Measurements from ENCODE around the gene CYP4F2.
"Not testable (repeated sequence)": the region's sequence is repeated elsewhere in the genome, so short reads cannot be mapped to it uniquely, and the experiment has no call there.

Gene CYP4F2, protein sequence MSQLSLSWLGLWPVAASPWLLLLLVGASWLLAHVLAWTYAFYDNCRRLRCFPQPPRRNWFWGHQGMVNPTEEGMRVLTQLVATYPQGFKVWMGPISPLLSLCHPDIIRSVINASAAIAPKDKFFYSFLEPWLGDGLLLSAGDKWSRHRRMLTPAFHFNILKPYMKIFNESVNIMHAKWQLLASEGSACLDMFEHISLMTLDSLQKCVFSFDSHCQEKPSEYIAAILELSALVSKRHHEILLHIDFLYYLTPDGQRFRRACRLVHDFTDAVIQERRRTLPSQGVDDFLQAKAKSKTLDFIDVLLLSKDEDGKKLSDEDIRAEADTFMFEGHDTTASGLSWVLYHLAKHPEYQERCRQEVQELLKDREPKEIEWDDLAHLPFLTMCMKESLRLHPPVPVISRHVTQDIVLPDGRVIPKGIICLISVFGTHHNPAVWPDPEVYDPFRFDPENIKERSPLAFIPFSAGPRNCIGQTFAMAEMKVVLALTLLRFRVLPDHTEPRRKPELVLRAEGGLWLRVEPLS
- 0 reads per million in 2 experiments for total RNA-seq

DNA sequence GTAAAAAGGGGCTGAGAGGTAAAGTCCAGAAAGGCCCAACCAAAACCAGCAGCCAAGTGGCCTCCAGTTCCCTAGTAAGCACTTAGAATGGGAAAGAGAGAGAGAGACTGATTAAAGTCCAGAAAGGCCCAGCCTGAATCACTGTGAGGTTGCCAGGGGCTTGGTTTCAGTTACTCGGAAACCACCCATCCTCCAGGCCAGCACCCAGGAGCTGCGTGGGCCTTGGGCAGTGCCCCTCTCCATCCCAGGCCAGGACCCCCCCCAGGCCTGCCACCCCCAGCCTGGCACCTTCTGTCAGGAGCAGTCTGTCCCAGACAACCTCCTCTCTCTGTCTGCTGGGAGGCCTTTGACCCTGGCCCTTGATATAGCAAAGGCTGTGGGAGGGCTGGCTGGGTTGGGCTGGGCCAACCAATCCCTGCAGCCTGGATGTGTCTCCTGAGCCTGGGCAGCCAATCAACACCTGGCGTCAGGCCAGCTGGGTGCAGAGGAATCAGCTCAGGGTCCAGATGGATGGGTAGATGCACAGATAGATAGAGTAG, at the start of gene CYP4F2:
CYP4F2 (minus strand) TSS at position 337 of the 539 bp plus-strand sequence. CDS start 463 bp downstream, outside the sequence.
- DNase-seq (ENCODE audit: low read depth), result no peak

DNA sequence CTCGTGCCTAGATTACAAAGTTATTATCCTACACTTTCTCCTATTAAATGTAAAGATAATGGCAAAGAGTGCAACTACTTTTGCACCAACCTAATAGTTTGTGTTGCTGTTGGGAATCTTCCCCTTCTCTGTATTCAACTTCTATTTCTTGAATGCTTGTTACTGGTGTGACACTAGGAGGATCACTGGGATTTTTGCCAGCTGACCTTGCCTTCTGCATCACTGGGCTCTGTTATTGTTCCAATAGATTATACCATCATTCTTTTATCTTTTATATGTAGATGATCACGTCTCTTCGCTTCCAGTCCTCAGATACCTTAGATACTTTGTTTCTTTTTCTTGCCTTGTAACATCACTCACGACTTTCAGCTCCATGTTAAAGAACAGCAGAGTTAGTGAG, 47.4 kb upstream of the CYP4F2 start:
- DNase-seq (ENCODE audit: low read depth), result no peak

DNA sequence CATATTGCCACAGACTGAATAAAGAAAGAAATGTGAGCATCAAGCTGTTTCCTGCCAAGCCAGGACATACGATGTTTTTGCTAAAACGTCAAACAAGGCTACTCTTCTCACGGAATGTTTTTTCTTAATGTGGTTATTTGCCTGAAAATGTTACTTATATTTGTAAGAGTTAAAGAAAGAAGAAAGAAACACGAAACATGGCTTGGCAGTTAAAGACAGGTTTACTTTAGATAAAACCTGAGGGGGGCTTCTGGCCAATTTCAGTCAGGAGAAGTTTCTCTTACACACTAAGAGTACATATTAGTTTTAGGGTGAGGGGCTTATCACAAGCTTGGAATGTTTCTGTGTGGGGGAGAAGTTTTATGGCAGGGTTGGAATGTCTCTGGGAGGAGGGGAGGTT, 46.5 kb upstream of the CYP4F2 start:
- no peak for DNase-seq (ENCODE audit: low read depth)

DNA sequence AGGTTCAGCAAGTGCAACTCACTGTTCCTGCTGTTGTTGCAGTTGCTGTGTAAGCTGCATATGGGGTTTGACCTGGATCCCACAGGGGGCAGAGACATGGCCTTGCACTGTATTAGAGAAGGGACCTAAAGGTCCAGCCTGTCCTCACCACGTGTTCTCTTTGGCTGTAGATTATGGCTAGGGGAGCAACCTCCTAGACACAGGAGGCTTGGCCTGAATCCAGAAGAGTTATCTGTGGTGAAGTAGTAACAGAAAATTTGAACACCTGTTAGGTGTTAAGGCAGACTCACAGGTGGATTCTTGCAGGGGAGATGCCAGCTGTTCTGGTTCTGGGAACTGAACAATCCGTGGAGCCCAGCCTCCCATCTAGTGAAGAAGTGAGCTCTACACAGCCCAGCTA, 39.9 kb upstream of the CYP4F2 start:
- DNase-seq (ENCODE audit: low read depth), result no peak

DNA sequence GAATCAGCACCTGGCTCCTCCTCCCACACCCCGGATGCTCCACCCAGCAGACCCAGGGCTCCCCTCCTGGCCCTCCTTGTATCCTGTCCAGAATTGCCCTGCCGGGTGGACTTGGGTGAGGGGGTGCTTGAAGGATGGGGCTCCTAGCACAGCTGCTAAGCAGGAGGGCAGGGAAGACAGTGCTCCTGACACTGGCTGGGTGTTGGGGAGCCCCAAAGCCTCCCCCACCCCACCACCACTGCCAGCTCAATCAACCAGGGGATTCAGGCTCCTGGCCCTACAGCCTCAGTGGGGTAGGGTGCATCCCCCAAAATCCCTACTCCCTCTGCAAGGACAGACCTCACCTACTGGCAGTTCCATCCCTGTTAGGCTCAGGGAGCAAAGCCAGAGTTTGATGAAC, 39.1 kb upstream of the CYP4F2 start:
- DNase-seq (ENCODE audit: low read depth), result no peak

DNA sequence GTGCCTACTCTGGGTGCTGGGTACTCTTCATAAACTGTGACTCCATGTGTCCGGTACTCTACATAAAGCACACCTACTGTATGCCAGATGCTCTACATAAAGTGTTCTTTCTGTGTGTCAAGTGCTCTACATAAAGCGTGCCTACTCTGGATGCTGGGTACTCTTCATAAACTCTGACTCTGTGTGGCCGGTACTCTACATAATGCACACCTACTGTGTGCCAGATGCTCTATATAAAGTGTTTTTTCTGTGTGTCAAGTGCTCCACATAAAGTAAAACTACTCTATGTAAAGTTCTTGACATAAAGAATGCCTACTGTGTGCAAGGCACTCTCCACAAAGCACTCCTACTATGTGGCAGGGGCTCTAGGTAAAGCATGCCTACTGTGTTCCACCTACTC, 38.3 kb upstream of the CYP4F2 start:
- DNase-seq (ENCODE audit: low read depth), result no peak

DNA sequence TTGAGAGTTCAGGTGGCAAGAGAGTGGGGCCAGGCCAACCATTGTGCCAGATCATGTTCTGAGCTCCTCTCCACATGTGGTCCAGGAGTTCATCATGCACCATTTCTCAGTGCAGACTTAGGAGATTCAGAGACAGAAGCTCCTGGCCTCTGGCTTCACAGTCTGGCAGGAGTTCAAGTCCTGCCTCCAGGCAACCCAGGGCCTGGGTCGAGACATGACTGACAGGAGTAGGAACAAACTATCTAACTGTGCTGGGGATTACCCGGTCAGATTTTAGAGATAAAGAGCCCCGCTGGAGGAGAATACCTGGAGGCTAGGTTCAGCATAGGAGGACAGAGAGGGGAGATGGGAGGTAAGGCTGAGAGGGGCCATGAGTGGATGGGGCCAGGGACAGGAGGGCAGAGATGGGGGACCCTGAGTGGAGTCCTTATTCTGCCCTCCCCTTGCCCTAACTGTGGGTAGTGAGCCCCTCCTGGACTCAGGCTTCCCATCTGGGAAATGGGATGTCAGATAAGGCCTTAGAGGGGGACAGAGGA, 37.4 kb upstream of the CYP4F2 start:
- DNase-seq (ENCODE audit: low read depth), result no peak

DNA sequence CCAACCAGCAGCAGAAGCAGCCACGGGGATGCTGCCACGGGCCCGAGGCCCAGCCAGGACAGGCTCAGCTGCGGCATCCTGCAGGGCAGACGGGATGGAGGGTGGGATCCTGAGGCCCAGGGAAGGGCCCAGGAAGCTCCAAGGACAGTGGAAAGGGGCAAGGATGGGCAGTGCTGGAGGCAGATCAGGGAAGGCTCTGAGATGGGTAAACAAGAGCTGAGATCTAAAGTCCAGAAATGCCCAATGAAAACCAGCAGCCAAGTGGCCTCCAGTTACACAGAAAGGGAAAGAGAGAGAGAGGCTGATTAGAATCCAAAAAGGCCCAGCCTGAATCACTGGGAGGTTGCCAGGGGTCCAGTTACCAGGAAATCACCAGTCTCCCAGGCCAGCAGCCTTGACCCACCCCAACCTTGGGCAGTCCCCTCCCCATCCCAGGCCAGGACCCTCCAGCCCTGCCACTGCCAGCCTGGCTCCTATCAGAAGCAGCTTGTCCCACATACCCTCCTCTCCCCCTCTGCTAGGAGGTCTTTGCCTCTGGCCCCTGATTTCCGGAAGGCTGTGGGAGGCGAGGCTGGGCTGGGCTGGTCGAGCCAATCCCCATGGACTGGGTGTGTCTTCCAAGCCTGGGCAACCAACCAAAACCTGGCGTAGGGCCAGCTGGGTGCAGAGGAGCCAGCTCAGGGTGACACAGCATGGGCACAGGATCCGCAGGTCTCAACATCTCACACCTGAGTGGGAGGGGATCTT, 36.6 kb upstream of the CYP4F2 start, which contains the start of gene CYP4F11:
CYP4F11 (minus strand) TSS at position 198 of the 747 bp plus-strand sequence; CDS start at position 77, 121 bp downstream.
- no peak for DNase-seq (ENCODE audit: low read depth)

DNA sequence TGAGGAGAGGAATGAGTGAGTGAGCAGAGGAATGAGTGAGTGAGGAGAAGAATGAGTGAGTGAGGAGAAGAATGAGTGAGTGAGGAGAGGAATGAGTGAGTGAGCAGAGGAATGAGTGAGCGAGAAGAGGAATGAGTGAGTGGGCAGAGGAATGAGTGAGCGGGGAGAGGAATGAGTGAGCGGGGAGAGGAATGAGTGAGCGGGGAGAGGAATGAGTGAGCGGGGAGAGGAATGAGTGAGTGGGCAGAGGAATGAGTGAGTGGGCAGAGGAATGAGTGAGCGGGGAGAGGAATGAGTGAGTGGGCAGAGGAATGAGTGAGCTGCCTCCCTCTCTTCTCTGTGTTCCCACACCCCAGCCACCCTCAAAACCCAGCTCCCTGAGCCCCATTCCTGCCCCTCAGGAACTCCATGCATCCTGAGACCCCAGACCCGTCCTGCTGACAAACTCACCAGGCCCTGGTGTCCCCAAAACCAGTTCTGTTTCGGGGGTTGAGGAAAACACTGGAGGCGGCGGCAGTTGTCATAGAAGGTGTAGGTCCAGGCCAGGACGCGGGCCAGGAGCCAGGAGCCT, 36.0 kb upstream of the CYP4F2 start:
- DNase-seq (ENCODE audit: low read depth), result not testable (repeated sequence)

DNA sequence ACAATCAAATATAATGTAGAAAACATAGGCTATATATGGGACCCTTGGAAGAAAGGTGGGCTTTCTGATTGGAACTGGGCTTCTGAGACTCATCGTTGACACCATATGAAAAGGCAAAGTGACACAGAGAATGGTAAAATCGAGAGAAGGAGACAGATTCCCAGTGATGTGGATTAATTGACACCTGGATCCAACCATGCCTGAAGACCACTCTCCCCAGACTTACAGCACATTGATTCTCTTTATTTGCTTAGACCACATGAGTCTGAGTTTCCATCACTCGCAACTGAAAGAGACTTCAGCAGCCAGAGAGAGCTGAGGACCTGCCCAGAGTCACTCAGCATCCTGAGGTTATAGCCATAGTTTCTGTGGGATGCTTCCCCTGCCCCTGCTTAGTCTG, 30.4 kb upstream of the CYP4F2 start:
- no peak for DNase-seq (ENCODE audit: low read depth)

DNA sequence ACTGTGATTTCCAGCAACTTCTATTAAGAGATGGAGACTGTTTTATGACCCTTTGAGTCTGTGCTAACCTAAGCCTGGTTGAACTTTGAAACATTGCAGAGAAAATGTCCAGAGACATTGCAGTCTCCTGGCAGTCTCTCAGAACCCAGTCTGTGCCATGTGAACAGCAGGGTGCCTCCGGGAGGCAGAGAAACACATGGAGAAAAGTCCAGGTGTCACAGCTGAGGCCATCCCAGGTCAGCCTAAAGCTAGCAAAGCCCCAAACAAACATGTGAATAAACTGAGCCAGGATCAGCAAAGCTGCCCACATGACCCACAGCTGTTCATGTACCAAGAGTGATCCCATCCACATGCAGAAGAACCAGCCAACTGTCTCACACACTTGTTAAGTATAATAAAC, 28.6 kb upstream of the CYP4F2 start:
- DNase-seq (ENCODE audit: low read depth), result no peak

DNA sequence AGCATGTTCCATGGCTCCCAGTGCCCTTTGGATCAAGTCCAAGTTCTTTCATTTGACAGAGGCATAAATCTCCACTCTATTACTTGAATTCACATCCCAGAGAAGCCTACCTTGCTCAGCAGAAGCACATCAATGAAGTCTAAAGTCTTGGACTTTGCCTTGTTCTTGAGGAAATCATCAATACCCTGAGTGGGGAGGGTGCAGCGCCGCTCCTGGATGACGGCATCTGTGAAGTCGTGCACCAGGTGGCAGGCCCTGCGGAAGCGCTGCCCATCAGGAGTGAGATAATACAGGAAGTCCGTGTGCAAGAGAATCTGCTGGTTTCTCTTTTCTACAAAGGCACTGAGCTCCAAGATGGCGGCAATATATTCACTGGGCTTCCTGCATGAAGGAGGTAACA, 25.8 kb upstream of the CYP4F2 start:
- DNase-seq (ENCODE audit: low read depth), result no peak

DNA sequence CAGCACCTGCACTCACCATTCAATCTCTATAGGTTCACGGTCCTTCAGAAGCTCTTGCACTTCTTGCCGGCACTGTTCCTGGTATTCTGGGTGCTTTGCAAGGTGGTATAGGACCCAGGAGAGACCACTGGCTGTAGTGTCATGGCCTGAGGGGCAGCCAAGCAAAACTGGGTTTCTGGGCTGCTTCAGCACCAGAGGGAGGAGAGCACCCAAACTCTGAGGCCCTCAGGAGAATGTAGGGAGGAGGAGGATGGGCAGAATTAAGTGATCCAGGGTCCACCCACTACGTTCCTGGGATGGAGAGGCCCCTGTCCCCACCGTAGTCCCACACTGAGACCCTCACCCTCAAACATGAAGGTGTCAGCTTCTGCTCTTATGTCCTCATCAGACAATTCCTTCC, 24.1 kb upstream of the CYP4F2 start:
- DNase-seq (ENCODE audit: low read depth), result no peak

DNA sequence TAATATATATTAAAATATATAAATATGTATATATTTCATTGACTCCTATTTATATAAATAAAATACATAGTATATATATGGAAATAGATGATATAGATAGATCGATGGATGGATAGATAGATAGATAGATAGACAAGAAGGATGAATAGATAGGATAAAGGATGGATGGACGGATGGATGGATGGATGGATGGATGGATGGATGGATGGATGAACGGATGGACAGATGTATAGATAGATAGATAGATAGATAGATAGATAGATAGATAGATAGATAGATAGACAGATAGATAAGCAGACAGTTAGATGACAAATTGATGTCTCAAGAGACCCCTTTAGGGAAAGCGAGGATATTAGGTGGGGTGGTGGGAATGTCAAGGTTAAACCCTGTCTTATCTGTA, 21.4 kb upstream of the CYP4F2 start:
- DNase-seq (ENCODE audit: low read depth), result no peak

DNA sequence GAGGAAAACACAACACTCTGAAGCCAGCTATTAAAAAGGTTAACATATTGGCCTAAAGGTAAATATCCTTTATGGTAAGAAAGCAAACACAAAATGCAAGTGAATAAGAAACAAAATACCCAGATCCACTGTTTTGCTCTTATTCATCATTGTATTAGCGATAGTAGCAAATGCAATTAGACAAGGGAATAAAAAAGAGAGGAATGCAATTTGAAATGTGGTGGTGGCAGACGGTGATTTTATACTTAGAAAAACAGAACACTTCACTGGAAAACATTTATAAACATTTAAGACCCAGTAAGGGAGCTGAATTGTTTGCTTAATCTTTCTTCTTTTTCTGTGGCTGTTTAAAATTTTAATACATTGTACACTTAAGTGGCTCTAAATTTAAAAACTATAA, 17.2 kb upstream of the CYP4F2 start:
- DNase-seq (ENCODE audit: low read depth), result no peak

DNA sequence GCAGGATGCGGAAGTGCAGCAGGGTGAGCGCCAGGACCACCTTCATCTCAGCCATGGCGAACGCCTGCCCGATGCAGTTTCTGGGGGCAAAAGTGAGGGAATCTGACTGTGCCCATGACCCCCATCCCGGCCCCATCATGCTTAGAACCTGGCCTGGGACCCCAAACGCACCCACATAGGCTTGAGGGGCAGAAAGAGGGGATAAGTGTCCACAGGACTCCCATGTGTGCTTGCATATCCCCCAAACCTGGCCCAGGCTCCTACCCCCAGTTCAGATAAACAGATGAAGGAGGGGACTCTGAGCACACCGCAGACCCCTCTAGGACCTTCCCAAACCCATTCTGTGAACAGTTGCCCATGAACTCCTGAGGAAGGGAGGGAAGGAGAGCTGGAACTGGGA, 16.0 kb upstream of the CYP4F2 start:
- DNase-seq (ENCODE audit: low read depth), result no peak

DNA sequence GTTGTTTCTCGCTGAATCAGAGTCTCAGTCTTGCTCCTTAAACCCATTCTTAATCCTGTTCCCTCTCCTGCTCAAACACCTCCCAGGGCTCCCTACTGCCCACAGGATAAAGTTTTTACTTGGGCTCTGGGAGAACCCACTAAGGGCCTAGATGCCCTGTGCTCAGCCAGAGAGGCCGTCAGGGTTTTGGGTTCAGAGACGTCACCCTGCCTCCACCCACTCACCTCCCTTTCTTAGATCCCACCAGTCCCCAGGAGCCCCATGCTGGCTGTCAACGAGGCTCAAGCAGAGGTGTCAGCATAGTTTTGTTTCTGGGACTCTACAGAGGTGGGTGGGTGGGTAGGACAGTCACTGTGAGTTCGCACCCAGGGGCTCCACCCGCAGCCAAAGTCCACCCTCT, 15.5 kb upstream of the CYP4F2 start:
- no peak for DNase-seq (ENCODE audit: low read depth)

DNA sequence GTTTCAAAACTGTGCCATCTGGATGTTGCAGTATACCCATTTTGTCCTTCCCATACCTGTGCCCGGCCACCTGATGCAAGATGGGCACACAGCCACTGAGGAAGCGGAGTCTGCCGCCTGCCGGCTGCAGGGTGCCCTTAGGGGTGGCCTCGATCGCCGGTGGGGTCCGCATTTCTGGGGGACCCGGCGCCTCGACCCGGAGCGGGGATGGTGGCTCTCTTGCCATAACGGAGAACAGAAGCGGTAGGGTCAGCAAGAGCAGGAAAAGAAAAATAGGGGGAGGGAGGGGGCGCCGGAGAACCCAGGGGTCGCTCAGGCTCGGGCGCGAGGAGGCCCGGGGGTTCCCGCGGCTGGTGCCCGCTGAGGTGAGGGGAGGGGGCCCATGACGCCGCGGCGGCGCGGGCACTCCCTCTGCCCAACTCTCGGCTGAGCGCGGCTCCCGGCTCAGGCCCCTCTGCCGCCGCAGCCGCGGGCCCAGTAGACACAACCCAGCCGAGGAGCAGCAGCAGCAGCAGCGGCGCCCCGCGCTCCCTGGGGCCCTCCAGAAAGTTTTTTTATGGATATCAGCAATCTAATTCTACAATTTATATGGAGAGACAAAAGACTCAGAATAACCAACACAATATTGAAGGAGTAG, 13.8 kb upstream of the CYP4F2 start:
- no peak for DNase-seq (ENCODE audit: low read depth)

DNA sequence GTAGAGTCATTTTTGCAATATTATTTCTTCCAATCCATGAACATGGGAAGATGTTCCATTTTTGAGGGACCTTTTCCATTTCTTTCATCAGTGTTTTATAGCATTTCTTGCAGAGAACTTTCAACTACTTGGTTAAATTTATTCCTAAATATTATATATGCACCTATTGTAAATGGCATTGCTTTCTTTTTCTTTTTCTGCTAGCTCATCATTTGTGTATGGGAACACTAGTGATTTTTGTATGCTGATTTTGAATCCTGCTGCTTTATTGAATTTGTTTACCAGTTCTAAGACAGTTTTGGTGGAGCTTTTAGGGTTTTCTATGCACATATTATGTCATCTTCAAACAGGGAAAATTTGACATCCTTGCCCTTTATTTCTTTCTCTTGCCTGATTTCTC, 7.2 kb upstream of the CYP4F2 start:
- no peak for DNase-seq (ENCODE audit: low read depth)

DNA sequence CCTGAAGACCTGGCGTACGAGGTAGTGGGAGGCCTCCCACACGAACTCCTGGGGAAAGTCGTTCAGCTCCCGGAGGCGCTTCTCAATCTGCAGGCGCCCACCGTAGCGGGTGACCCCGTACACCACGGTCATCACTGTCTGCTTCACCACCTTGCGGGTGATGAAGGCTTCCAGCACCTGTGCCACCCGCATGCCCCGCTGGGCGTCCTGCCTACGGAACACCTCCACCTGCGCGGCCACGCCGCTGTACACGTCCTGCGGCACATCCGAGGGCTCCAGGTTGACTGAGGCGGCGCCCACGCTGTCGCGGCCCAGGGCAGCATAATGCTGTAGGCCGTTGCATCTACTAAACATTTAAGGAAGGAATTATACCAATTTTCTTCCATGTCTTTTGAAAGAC, 5.0 kb upstream of the CYP4F2 start:
- DNase-seq (ENCODE audit: low read depth), result not testable (repeated sequence)

DNA sequence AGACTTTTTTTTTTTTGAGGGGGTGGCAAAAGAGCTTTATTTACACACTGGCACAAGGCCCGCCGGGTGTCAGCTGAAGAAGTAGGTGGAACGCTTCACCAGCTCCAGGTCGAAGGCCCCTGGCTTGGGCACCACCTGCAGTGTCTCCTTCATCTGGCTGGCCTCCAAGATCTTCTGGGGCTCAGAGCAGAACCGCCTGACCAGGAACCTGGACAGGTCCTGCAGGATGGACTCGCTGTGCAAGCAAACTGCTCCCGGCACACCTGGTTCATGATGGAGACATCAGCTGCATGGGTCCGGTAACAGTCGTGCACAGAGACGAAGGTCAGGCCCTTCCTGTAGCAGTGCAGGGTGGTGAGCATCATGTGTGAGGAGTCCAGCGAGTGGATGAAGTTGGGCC, 4.4 kb upstream of the CYP4F2 start:
- no peak for DNase-seq (ENCODE audit: low read depth)

DNA sequence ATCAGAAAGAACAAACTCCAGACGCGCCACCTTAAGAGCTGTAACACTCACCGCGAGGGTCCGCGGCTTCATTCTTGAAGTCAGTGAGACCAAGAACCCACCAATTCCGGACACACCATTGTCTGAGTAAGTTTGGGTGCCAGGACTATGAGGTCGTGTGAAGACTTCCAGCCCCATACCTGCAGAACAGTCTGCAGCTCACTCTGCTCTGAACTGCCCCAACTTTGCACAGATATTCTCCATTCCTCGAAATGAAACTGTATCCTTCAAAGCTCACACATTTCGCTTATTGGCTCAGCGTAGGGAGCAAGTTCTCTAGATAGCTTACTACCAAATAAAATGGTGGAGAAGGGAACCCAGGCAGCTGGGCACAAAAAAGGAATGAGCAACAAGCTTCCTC, 2.6 kb upstream of the CYP4F2 start:
- DNase-seq (ENCODE audit: low read depth), result no peak

All from T follicular helper cell (primary cell).